Measurements from ENCODE around the gene LGI4.
A peak's percentile ranks its signal among the peaks of the same experiment; 100 is the strongest.
"Not testable (repeated sequence)": the region's sequence is repeated elsewhere in the genome, so short reads cannot be mapped to it uniquely, and the experiment has no call there.

Gene LGI4

DNA sequence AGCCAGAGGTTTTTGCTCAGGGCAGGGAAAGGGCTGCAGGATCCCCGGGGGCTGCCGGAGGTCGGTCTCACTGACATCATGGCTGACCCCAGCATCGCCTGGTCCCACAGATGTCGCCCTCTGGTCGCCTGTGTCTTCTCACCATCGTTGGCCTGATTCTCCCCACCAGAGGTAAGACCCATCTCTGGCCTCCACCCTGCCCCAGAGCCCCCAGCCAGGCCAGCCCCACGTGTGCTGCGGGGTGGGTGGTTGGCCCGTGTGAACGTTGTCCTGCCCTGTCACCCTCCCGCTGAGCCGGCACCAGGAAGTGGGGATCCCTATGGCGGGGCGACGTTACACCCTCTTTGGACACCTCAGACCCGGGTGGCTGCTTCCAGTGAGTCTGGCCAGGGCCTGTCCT, 20.6 kb upstream of the LGI4 start:
- H3K9me3 ChIP-seq (ENCODE audit: low read length) = no peaks in the 10 kb centered on the region
- peak overlapping the region; percentile 69 for H2AFZ ChIP-seq (ENCODE audit: low read depth, low read length)
- H3K36me3 ChIP-seq (ENCODE audit: insufficient read depth, low read length) = no peaks in the 10 kb centered on the region
- peaks cover 41% of the 10 kb centered on the region for H3K27me3 ChIP-seq (ENCODE audit: insufficient read depth, low read length)
- no peak overlapping the region for H3K4me3 ChIP-seq (ENCODE audit: low read length)
- H3K4me1 ChIP-seq (ENCODE audit: insufficient read depth, low read length) = peaks cover 30% of the 10 kb centered on the region

DNA sequence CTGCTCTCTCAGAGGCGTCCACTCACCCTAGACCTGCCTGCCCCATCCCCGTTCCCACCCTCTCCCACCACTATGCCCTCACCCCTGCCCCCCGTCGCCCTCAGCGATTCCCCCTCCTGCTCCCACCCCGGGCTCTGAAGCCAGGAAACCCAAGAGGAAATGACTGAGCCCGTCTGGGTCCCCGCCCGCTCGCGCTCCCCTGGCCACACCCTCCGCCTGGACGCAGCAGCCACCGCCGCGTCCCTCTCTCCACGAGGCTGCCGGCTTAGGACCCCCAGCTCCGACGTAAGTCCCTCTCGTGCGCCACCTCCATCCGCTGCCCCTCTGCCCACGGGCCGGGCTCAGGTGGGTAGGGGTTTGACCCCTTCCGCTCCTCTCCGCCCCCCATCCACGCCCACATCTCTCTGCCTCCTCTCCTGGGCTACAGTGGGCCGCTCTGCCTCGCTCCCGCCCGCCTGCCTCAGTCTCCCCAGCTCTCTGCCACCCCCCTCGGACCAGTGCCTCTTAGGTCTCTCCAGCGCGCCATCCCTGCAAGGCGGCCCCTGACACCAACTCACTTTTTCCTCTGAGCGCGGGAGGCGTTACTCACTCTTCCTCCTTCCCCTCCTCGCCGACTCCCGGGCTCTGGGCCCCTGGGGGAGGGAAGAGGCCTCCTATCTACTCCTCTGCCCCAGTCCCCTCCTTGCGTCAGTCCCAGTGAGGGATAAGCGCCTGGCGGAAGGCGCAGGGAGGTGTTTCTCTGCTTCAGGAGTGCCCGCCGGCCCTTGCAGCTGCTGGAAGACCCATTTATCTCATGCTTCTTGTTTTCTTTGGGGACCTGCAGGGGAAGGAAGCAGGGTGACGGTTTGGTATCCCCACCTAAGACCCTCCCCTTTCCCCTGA, 19.9 kb upstream of the LGI4 start, which contains the start of gene FXYD5:
Gene FXYD5, plus strand, starts transcription at position 211 of the 882 bp plus-strand sequence. CDS start 816 bp downstream, outside the sequence.
- Histone ChIP-seq H3K9me3 (ENCODE audit: low read length) (no peaks in the 10 kb centered on the region), H3K4me1 (ENCODE audit: insufficient read depth, low read length) (peaks cover 30% of the 10 kb centered on the region), H3K27me3 (ENCODE audit: insufficient read depth, low read length) (peaks cover 41% of the 10 kb centered on the region), H3K4me3 (ENCODE audit: low read length) (peak within 1 kb of the TSS; percentile 23), H2AFZ (ENCODE audit: low read depth, low read length) (peak within 1 kb of the TSS; percentile 69), H3K36me3 (ENCODE audit: insufficient read depth, low read length) (no peaks in the 10 kb centered on the region)

DNA sequence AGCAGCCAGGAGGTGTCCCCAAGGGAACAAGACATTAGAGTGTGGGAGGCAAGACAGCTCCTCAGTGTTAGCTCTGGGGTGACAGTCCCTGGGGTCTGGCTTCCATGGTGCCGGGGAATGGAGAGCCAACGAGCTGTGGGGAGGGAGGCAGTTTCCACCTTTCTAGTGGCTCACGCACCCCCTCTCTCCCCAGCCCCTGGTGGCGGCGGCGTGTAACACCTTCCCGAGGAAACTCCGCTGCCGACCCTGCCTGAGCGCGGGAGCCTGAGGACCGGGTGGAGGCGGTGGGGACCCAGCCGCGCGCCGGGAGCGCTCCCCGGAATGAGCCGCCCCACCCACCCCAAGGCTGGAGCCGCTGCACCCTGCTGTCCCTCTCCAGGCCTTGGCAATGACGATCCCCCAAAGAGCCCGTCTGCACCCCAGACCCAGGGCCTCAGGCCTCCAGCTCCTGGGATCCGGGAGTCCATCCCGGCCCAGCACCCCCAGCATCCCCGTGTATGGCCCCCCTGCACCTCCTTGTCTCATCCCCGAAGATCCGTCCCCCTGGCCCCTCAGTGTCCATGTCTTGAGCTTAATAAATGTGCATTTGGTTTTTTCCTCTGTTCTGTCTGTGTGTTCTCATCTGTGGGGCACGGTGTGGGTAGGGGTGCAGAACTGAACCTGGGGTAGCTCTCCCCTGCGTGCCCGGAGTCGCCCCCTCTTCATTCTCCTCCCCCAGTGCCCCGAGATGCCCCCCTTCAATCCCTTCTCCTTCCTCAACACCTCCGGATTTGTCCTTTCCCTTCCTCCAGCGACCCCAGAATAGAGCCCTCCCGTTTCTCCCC, 19.1 kb upstream of the LGI4 start:
- peaks cover 30% of the 10 kb centered on the region for H3K4me1 ChIP-seq (ENCODE audit: insufficient read depth, low read length)
- H3K9me3 ChIP-seq (ENCODE audit: low read length) = no peaks in the 10 kb centered on the region
- peak overlapping the region; percentile 22 for H3K4me3 ChIP-seq (ENCODE audit: low read length)
- no peaks in the 10 kb centered on the region for H3K36me3 ChIP-seq (ENCODE audit: insufficient read depth, low read length)
- peaks cover 41% of the 10 kb centered on the region for H3K27me3 ChIP-seq (ENCODE audit: insufficient read depth, low read length)
- H2AFZ ChIP-seq (ENCODE audit: low read depth, low read length) = peak overlapping the region; percentile 69

DNA sequence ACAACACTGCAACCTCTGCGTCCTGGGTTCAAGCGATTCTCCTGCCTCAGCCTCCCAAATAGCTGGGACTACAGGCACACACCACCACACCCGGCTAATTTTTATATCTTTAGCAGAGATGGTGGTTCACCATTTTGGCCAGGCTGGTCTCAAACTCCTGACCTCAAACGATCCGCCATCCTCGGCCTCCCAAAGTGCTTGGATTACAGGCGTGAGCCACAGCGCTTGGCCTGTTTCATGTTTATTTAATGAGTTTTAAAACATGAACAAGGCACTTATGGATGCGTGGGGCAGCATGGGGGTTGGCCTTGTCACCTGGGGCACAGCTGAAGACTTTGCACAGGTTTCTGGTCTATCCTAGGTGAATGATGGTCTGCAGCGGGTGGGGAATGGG, 18.3 kb upstream of the LGI4 start:
- Histone ChIP-seq H3K27me3 (ENCODE audit: insufficient read depth, low read length) (peaks cover 41% of the 10 kb centered on the region), H3K4me1 (ENCODE audit: insufficient read depth, low read length) (peaks cover 30% of the 10 kb centered on the region)
- not testable (repeated sequence) for H3K36me3 ChIP-seq (ENCODE audit: insufficient read depth, low read length); H3K9me3 ChIP-seq (ENCODE audit: low read length); H2AFZ ChIP-seq (ENCODE audit: low read depth, low read length); H3K4me3 ChIP-seq (ENCODE audit: low read length)

- Histone ChIP-seq H3K4me1 (ENCODE audit: insufficient read depth, low read length) (peaks cover 30% of the 10 kb centered on the region), H2AFZ (ENCODE audit: low read depth, low read length) (no peak overlapping the region), H3K36me3 (ENCODE audit: insufficient read depth, low read length) (no peaks in the 10 kb centered on the region), H3K4me3 (ENCODE audit: low read length) (no peak overlapping the region), H3K9me3 (ENCODE audit: low read length) (no peaks in the 10 kb centered on the region), H3K27me3 (ENCODE audit: insufficient read depth, low read length) (peaks cover 35% of the 10 kb centered on the region)
Measured at GRCh38 chr19:35151273-35152065, 16.6 kb upstream of the LGI4 start.

GRCh38 chr19:35150445-35150844, 15.6 kb upstream of the LGI4 start:
- H3K27me3 ChIP-seq (ENCODE audit: insufficient read depth, low read length) = peaks cover 26% of the 10 kb centered on the region
- no peak overlapping the region for H2AFZ ChIP-seq (ENCODE audit: low read depth, low read length)
- H3K36me3 ChIP-seq (ENCODE audit: insufficient read depth, low read length) = no peaks in the 10 kb centered on the region
- H3K4me1 ChIP-seq (ENCODE audit: insufficient read depth, low read length) = peaks cover 30% of the 10 kb centered on the region
- no peak overlapping the region for H3K4me3 ChIP-seq (ENCODE audit: low read length)
- H3K9me3 ChIP-seq (ENCODE audit: low read length) = no peaks in the 10 kb centered on the region

GRCh38 chr19:35149463-35149862, 14.6 kb upstream of the LGI4 start:
- peaks cover 30% of the 10 kb centered on the region for H3K4me1 ChIP-seq (ENCODE audit: insufficient read depth, low read length)
- no peaks in the 10 kb centered on the region for H3K36me3 ChIP-seq (ENCODE audit: insufficient read depth, low read length)
- H3K27me3 ChIP-seq (ENCODE audit: insufficient read depth, low read length) = peaks cover 17% of the 10 kb centered on the region
- no peaks in the 10 kb centered on the region for H3K9me3 ChIP-seq (ENCODE audit: low read length)
- H2AFZ ChIP-seq (ENCODE audit: low read depth, low read length) = no peak overlapping the region
- H3K4me3 ChIP-seq (ENCODE audit: low read length) = no peak overlapping the region

- Histone ChIP-seq H3K4me3 (ENCODE audit: low read length) (no peak overlapping the region), H3K9me3 (ENCODE audit: low read length) (no peaks in the 10 kb centered on the region), H3K4me1 (ENCODE audit: insufficient read depth, low read length) (peaks cover 31% of the 10 kb centered on the region), H2AFZ (ENCODE audit: low read depth, low read length) (no peak overlapping the region), H3K36me3 (ENCODE audit: insufficient read depth, low read length) (no peaks in the 10 kb centered on the region), H3K27me3 (ENCODE audit: insufficient read depth, low read length) (peaks cover 4% of the 10 kb centered on the region)
Measured at GRCh38 chr19:35146746-35147459, 12.0 kb upstream of the LGI4 start.

DNA sequence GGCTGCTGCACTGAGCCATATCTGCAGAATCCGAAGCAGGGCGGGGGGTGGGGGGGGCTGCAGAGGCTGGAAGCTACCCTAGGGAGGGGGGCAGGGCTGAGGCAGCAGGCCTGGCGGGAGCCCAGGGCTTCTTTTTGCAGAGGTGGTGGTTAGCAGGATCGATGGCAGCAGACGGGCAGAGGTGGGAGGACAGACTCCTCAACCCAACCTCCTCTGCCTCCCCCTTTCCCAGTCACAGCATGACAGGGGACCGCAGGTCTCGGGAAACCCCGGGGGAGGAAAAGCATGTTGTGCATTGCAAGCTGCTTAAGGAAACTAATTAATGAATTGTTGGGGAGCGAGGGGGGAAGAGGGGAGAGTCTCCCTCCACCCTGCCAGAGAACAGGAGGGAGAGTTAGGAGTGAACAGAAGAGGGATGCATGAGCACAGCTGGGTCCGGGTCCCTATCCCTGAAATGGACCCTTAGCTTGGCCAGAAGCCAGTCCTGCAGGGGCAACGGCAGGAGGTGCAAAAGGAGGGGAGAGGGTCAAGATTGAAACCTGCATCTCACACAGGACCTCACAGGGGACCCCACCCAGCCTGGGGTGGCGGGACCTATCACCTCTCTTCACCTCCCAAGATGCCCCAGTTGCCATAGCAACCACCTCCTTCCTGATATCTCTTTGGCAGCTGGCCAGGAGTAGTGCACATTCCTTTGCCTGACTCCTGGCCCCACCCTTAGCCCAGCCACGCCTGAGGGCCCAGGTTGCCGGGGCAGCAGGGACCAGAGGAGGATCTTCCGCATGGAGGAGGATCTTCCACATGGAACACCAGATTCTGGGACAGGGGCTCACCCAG, 10.0 kb upstream of the LGI4 start:
- no peak overlapping the region for H3K4me3 ChIP-seq (ENCODE audit: low read length)
- H3K4me1 ChIP-seq (ENCODE audit: insufficient read depth, low read length) = peaks cover 46% of the 10 kb centered on the region
- H2AFZ ChIP-seq (ENCODE audit: low read depth, low read length) = no peak overlapping the region
- no peaks in the 10 kb centered on the region for H3K27me3 ChIP-seq (ENCODE audit: insufficient read depth, low read length)
- no peaks in the 10 kb centered on the region for H3K9me3 ChIP-seq (ENCODE audit: low read length)
- no peaks in the 10 kb centered on the region for H3K36me3 ChIP-seq (ENCODE audit: insufficient read depth, low read length)

DNA sequence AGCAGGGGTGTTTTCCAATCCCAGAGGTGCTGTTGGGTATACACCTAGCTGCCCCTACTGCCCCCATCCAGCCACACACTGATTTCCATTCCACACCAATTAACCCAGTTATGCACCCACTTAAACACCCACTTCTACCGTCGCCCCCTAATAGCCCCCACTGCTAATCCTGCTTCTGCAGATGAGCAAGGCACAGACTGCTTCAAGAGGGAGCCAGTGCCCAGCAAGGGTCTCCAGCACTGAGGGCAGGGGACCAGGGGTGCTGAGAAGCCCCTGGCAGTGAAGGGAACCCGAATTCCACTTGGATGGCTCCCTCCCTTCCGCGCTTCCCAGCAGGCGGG, 9.4 kb upstream of the LGI4 start:
- peak overlapping the region; percentile 48 for H3K4me3 ChIP-seq (ENCODE audit: low read length)
- no peaks in the 10 kb centered on the region for H3K27me3 ChIP-seq (ENCODE audit: insufficient read depth, low read length)
- H3K36me3 ChIP-seq (ENCODE audit: insufficient read depth, low read length) = no peaks in the 10 kb centered on the region

DNA sequence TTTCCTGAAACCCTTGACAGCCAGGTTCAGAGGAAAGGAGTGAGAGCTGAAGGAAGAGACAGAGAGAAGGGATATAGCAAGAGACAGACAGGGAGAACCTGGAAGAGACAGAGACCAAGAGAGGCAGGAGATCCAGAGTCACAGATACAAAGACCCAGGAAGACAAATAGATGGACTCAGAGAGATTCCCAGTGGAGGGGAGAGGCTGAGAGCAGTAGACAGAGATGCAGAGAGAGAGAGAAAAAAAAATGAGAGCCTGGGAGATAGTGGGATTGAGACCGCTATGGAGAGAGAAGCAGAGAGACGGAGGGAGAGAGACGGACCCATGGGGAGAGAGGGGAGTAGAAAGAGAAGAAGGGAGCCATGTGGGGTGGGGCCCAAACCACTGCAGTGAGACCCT, 9.0 kb upstream of the LGI4 start:
- no peaks in the 10 kb centered on the region for H3K27me3 ChIP-seq (ENCODE audit: insufficient read depth, low read length)
- H3K9me3 ChIP-seq (ENCODE audit: low read length) = no peaks in the 10 kb centered on the region
- H3K4me3 ChIP-seq (ENCODE audit: low read length) = peak overlapping the region; percentile 48

More for the DNA sequence above, 9.4 kb upstream of the LGI4 start:
- no peak overlapping the region for H2AFZ ChIP-seq (ENCODE audit: low read depth, low read length)
- H3K4me1 ChIP-seq (ENCODE audit: insufficient read depth, low read length) = peaks cover 52% of the 10 kb centered on the region
- no peaks in the 10 kb centered on the region for H3K9me3 ChIP-seq (ENCODE audit: low read length)

More for the DNA sequence above, 9.0 kb upstream of the LGI4 start:
- Histone ChIP-seq H3K36me3 (ENCODE audit: insufficient read depth, low read length) (no peaks in the 10 kb centered on the region), H2AFZ (ENCODE audit: low read depth, low read length) (no peak overlapping the region), H3K4me1 (ENCODE audit: insufficient read depth, low read length) (peaks cover 56% of the 10 kb centered on the region)
